ENCODE data around the gene RB1.

DNA sequence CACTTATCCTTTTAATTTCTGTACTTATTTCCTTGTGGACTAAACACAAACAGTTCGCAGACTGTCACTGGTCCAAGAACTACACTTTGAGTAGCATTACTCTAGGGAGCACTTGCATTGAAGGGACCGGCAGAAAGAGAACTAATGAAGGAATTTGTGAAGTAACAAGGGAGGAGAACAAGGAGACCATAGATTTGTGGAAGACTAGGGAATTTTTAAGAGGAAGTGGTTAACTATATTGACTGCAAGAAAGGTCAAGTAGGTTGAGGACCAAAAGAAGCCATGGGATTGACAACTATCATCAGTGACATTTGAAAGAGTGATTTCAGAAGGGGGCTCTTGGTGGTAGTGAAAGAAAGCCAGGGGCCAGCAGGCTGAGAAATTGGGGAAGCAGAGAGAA is 4.0 kb upstream of the RB1 start:
- no peak for TF ChIP-seq CTCF (IDR thresholded peaks at IDR 0.05; ENCODE audit: extremely low read depth in 1 of 2, insufficient read depth in 1 of 2, low read depth in 1 of 2, low read length in 2 of 2)
- no peak for TF ChIP-seq POLR2A (IDR thresholded peaks at IDR 0.05; ENCODE audit: low read depth, low read length)
- TF ChIP-seq FOS (IDR thresholded peaks at IDR 0.05; ENCODE audit: borderline replicate concordance, insufficient read depth, low read length): no peak
- no peak for TF ChIP-seq JUN (IDR thresholded peaks at IDR 0.05; ENCODE audit: borderline replicate concordance, insufficient read depth, insufficient read length, low read depth)
- TF ChIP-seq EZH2 (IDR thresholded peaks at IDR 0.05; ENCODE audit: borderline replicate concordance, low read depth, low read length, severe bottlenecking): no peak
- TF ChIP-seq, protein P1, sequence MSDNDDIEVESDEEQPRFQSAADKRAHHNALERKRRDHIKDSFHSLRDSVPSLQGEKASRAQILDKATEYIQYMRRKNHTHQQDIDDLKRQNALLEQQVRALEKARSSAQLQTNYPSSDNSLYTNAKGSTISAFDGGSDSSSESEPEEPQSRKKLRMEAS (IDR thresholded peaks at IDR 0.05; ENCODE audit: insufficient read depth, insufficient read length): no peak
- TF ChIP-seq POLR2AphosphoS5 (IDR thresholded peaks at IDR 0.05; ENCODE audit: insufficient read depth, low read depth, low read length): no peak

Measured in endothelial cell of umbilical vein (primary cell).